ENCODE measurements around the gene C10orf90.

DNA sequence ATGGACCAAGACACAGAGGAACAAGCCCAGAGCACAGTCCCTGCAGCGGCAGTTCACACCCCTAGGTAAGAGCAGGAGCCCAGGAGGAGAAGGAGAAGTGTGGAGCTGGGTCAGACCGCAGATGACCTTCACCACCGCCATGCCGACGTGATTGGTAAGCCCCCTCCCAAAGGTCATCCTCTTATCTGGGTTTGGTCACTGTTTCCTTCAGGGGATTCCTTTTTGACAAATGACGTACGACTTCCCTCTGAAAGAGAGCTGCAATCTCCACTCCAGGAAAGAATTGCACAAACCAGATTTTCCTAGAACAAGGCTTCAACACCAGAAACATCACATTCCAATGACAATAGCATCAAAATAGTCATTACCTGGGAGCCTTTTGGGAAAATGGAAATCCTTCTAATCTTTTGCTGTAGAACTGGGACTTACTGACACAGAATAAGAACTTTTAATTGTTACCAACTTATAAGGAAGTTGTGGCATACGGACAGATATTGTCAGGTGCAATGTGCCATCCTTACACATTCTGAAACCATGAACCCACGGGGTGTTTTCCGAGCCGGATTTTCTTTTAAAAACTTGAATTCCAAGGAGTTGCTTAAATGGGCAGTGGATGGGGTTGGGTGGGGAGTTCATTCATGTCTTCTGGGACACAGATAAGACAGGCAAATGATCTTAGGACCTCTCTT, 261.4 kb downstream of the C10orf90 start:
- TF ChIP-seq, protein P1, sequence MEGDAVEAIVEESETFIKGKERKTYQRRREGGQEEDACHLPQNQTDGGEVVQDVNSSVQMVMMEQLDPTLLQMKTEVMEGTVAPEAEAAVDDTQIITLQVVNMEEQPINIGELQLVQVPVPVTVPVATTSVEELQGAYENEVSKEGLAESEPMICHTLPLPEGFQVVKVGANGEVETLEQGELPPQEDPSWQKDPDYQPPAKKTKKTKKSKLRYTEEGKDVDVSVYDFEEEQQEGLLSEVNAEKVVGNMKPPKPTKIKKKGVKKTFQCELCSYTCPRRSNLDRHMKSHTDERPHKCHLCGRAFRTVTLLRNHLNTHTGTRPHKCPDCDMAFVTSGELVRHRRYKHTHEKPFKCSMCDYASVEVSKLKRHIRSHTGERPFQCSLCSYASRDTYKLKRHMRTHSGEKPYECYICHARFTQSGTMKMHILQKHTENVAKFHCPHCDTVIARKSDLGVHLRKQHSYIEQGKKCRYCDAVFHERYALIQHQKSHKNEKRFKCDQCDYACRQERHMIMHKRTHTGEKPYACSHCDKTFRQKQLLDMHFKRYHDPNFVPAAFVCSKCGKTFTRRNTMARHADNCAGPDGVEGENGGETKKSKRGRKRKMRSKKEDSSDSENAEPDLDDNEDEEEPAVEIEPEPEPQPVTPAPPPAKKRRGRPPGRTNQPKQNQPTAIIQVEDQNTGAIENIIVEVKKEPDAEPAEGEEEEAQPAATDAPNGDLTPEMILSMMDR (IDR thresholded peaks at IDR 0.05) = no peak
- TF ChIP-seq POLR2A (IDR thresholded peaks at IDR 0.05) = no peak
- TF ChIP-seq POLR2AphosphoS5 (IDR thresholded peaks at IDR 0.05) = no peak
- TF ChIP-seq EP300 (IDR thresholded peaks at IDR 0.05) = no peak

Data from suprapubic skin (tissue), 4 donors.